ENCODE results near the gene MED12L.
A peak's percentile ranks its signal among the peaks of the same experiment; 100 is the strongest.

The MED12L gene

GRCh38 chr3:151152455-151153079 lies 67.1 kb downstream of the MED12L start:
- H3K9me3 ChIP-seq (ENCODE audit: control insufficient read depth, low read length), result no peaks in the 10 kb centered on the region
- H3K27ac ChIP-seq (ENCODE audit: insufficient read depth, low read length, poor library complexity, severe bottlenecking), result no peak overlapping the region

GRCh38 chr3:151154566-151154965 lies 69.1 kb downstream of the MED12L start:
- no peaks in the 10 kb centered on the region for H3K4me1 ChIP-seq (ENCODE audit: control insufficient read depth, insufficient read depth, low read length, poor library complexity, severe bottlenecking)
- H3K36me3 ChIP-seq (ENCODE audit: control insufficient read depth, insufficient read depth, low read length), result no peaks in the 10 kb centered on the region
- H3K4me3 ChIP-seq (ENCODE audit: insufficient read depth, low read depth, low read length, poor library complexity, severe bottlenecking), result no peak overlapping the region
- no peaks in the 10 kb centered on the region for H3K27me3 ChIP-seq (replicated peaks; ENCODE audit: control insufficient read depth, insufficient read depth, low read length, poor library complexity, severe bottlenecking)
- no peak overlapping the region for H3K27ac ChIP-seq (ENCODE audit: insufficient read depth, low read length, poor library complexity, severe bottlenecking)
- no peak for DNase-seq
- H3K9me3 ChIP-seq (ENCODE audit: control insufficient read depth, low read length), result no peaks in the 10 kb centered on the region

More at GRCh38 chr3:151152455-151153079, 67.1 kb downstream of the MED12L start:
- Histone ChIP-seq H3K27me3 (replicated peaks; ENCODE audit: control insufficient read depth, insufficient read depth, low read length, poor library complexity, severe bottlenecking) (no peaks in the 10 kb centered on the region), H3K36me3 (ENCODE audit: control insufficient read depth, insufficient read depth, low read length) (no peaks in the 10 kb centered on the region), H3K4me1 (ENCODE audit: control insufficient read depth, insufficient read depth, low read length, poor library complexity, severe bottlenecking) (no peaks in the 10 kb centered on the region), H3K4me3 (ENCODE audit: insufficient read depth, low read depth, low read length, poor library complexity, severe bottlenecking) (no peak overlapping the region)
- no peak for DNase-seq

- Histone ChIP-seq H3K27me3 (replicated peaks; ENCODE audit: control insufficient read depth, insufficient read depth, low read length, poor library complexity, severe bottlenecking) (no peaks in the 10 kb centered on the region), H3K36me3 (ENCODE audit: control insufficient read depth, insufficient read depth, low read length) (no peaks in the 10 kb centered on the region), H3K4me3 (ENCODE audit: insufficient read depth, low read depth, low read length, poor library complexity, severe bottlenecking) (no peak overlapping the region), H3K27ac (ENCODE audit: insufficient read depth, low read length, poor library complexity, severe bottlenecking) (no peak overlapping the region), H3K4me1 (ENCODE audit: control insufficient read depth, insufficient read depth, low read length, poor library complexity, severe bottlenecking) (no peaks in the 10 kb centered on the region), H3K9me3 (ENCODE audit: control insufficient read depth, low read length) (no peaks in the 10 kb centered on the region)
- DNase-seq, result no peak
Measured at GRCh38 chr3:151155409-151156128, 70.1 kb downstream of the MED12L start.

- DNase-seq, result no peak
- Histone ChIP-seq H3K4me1 (ENCODE audit: control insufficient read depth, insufficient read depth, low read length, poor library complexity, severe bottlenecking) (no peaks in the 10 kb centered on the region), H3K4me3 (ENCODE audit: insufficient read depth, low read depth, low read length, poor library complexity, severe bottlenecking) (no peak overlapping the region), H3K27ac (ENCODE audit: insufficient read depth, low read length, poor library complexity, severe bottlenecking) (no peak overlapping the region), H3K9me3 (ENCODE audit: control insufficient read depth, low read length) (no peaks in the 10 kb centered on the region), H3K27me3 (replicated peaks; ENCODE audit: control insufficient read depth, insufficient read depth, low read length, poor library complexity, severe bottlenecking) (no peaks in the 10 kb centered on the region), H3K36me3 (ENCODE audit: control insufficient read depth, insufficient read depth, low read length) (no peaks in the 10 kb centered on the region)
Measured at GRCh38 chr3:151156618-151157216, 71.3 kb downstream of the MED12L start.

- H3K9me3 ChIP-seq (ENCODE audit: control insufficient read depth, low read length), result no peaks in the 10 kb centered on the region
- H3K27me3 ChIP-seq (replicated peaks; ENCODE audit: control insufficient read depth, insufficient read depth, low read length, poor library complexity, severe bottlenecking), result no peaks in the 10 kb centered on the region
- H3K36me3 ChIP-seq (ENCODE audit: control insufficient read depth, insufficient read depth, low read length), result no peaks in the 10 kb centered on the region
- no peaks in the 10 kb centered on the region for H3K4me1 ChIP-seq (ENCODE audit: control insufficient read depth, insufficient read depth, low read length, poor library complexity, severe bottlenecking)
- no peak overlapping the region for H3K27ac ChIP-seq (ENCODE audit: insufficient read depth, low read length, poor library complexity, severe bottlenecking)
- no peak overlapping the region for H3K4me3 ChIP-seq (ENCODE audit: insufficient read depth, low read depth, low read length, poor library complexity, severe bottlenecking)
- DNase-seq, result no peak
Measured at GRCh38 chr3:151159806-151160205, 74.3 kb downstream of the MED12L start.

- Histone ChIP-seq H3K4me1 (ENCODE audit: control insufficient read depth, insufficient read depth, low read length, poor library complexity, severe bottlenecking) (no peaks in the 10 kb centered on the region), H3K9me3 (ENCODE audit: control insufficient read depth, low read length) (no peaks in the 10 kb centered on the region), H3K27ac (ENCODE audit: insufficient read depth, low read length, poor library complexity, severe bottlenecking) (no peak overlapping the region), H3K36me3 (ENCODE audit: control insufficient read depth, insufficient read depth, low read length) (no peaks in the 10 kb centered on the region), H3K27me3 (replicated peaks; ENCODE audit: control insufficient read depth, insufficient read depth, low read length, poor library complexity, severe bottlenecking) (no peaks in the 10 kb centered on the region), H3K4me3 (ENCODE audit: insufficient read depth, low read depth, low read length, poor library complexity, severe bottlenecking) (no peak overlapping the region)
- DNase-seq, result no peak
Measured at GRCh38 chr3:151165226-151165625, 79.8 kb downstream of the MED12L start.

- H3K27me3 ChIP-seq (replicated peaks; ENCODE audit: control insufficient read depth, insufficient read depth, low read length, poor library complexity, severe bottlenecking), result no peaks in the 10 kb centered on the region
- H3K36me3 ChIP-seq (ENCODE audit: control insufficient read depth, insufficient read depth, low read length), result no peaks in the 10 kb centered on the region
- peaks cover 9% of the 10 kb centered on the region for H3K4me1 ChIP-seq (ENCODE audit: control insufficient read depth, insufficient read depth, low read length, poor library complexity, severe bottlenecking)
- no peak overlapping the region for H3K4me3 ChIP-seq (ENCODE audit: insufficient read depth, low read depth, low read length, poor library complexity, severe bottlenecking)
- H3K9me3 ChIP-seq (ENCODE audit: control insufficient read depth, low read length), result no peaks in the 10 kb centered on the region
- H3K27ac ChIP-seq (ENCODE audit: insufficient read depth, low read length, poor library complexity, severe bottlenecking), result no peak overlapping the region
- no peak for DNase-seq
Measured at GRCh38 chr3:151166161-151166560, 80.7 kb downstream of the MED12L start.

GRCh38 chr3:151168269-151169094 lies 83.0 kb downstream of the MED12L start:
- Histone ChIP-seq H3K27me3 (replicated peaks; ENCODE audit: control insufficient read depth, insufficient read depth, low read length, poor library complexity, severe bottlenecking) (no peaks in the 10 kb centered on the region), H3K4me3 (ENCODE audit: insufficient read depth, low read depth, low read length, poor library complexity, severe bottlenecking) (no peak overlapping the region), H3K36me3 (ENCODE audit: control insufficient read depth, insufficient read depth, low read length) (no peaks in the 10 kb centered on the region), H3K9me3 (ENCODE audit: control insufficient read depth, low read length) (no peaks in the 10 kb centered on the region), H3K4me1 (ENCODE audit: control insufficient read depth, insufficient read depth, low read length, poor library complexity, severe bottlenecking) (peaks cover 19% of the 10 kb centered on the region), H3K27ac (ENCODE audit: insufficient read depth, low read length, poor library complexity, severe bottlenecking) (no peak overlapping the region)
- DNase-seq, result peak; percentile 59 to 71 (median 63)

- peaks cover 19% of the 10 kb centered on the region for H3K4me1 ChIP-seq (ENCODE audit: control insufficient read depth, insufficient read depth, low read length, poor library complexity, severe bottlenecking)
- no peak overlapping the region for H3K27ac ChIP-seq (ENCODE audit: insufficient read depth, low read length, poor library complexity, severe bottlenecking)
- no peak overlapping the region for H3K4me3 ChIP-seq (ENCODE audit: insufficient read depth, low read depth, low read length, poor library complexity, severe bottlenecking)
- no peaks in the 10 kb centered on the region for H3K27me3 ChIP-seq (replicated peaks; ENCODE audit: control insufficient read depth, insufficient read depth, low read length, poor library complexity, severe bottlenecking)
- no peak for DNase-seq
- H3K9me3 ChIP-seq (ENCODE audit: control insufficient read depth, low read length), result no peaks in the 10 kb centered on the region
- H3K36me3 ChIP-seq (ENCODE audit: control insufficient read depth, insufficient read depth, low read length), result no peaks in the 10 kb centered on the region
Measured at GRCh38 chr3:151169262-151169947, 83.9 kb downstream of the MED12L start.
